Gastroesophageal sphincter (tissue), 4 donors: ENCODE results near the gene HOXC6. TPM values are rescaled to one million over a fixed set of nuclear protein-coding genes. Genes with fewer than 3 reads are reported as not detected.

Experiments
- ATAC-seq: fragments of 150-250 bp; one replicate; pipeline ENCODE4 v1.9.1; 2016; ENCODE audit warnings: mild to moderate bottlenecking, moderate library complexity
- H3K27ac ChIP-seq, 4 donors: fragments of 200-600 bp; sonication (generic) in 3 of 4; 1 replicate in 3 of 4; 2 replicates in 1 of 4; pipeline ENCODE4 v1.5.1; 2016 to 2019
- H3K27me3 ChIP-seq: fragments of 200-600 bp; sonication (generic); one replicate; pipeline ENCODE4 v1.5.1; 2019
- H3K36me3 ChIP-seq, 2 donors: fragments of 200-600 bp; sonication (generic); one replicate each; pipeline ENCODE4 v1.5.1; 2019; ENCODE audit warnings: control low read depth in 1 of 2
- H3K4me1 ChIP-seq, 3 donors: fragments of 200-600 bp; sonication (generic); 1 replicate in 2 of 3; 2 replicates in 1 of 3; pipeline ENCODE4 v1.5.1; 2016 to 2019; ENCODE audit warnings: control low read depth in 2 of 3
- H3K4me3 ChIP-seq, 2 donors: fragments of 200-600 bp; sonication (generic); one replicate each; pipeline ENCODE4 v1.5.1; 2019; ENCODE audit warnings: mild to moderate bottlenecking in 1 of 2, moderate library complexity in 1 of 2
- H3K9me3 ChIP-seq, 3 donors: fragments of 200-600 bp; sonication (generic); one replicate each; pipeline ENCODE4 v1.5.1; 2017 to 2019; ENCODE audit warnings: control low read depth in 2 of 3
- EP300 ChIP-seq: sonication (generic); formaldehyde crosslinking; IDR thresholded peaks from one replicate; pipeline ENCODE4 v1.6.1; 2017; ENCODE audit warnings: antibody characterized with exemption, mild to moderate bottlenecking
- POLR2A ChIP-seq, 2 donors: fragments of 450-650 bp; IDR thresholded peaks; one replicate each; pipeline ENCODE4 v1.6.1; 2017; ENCODE audit warnings: antibody characterized with exemption in 2 of 2, mild to moderate bottlenecking in 2 of 2, moderate library complexity in 1 of 2
- POLR2AphosphoS5 ChIP-seq: sonication (generic); formaldehyde crosslinking; IDR thresholded peaks from one replicate; pipeline ENCODE4 v1.6.1; 2017; ENCODE audit warnings: antibody characterized with exemption
- WGBS, 2 donors: methylation state at CpG; one replicate each; pipeline ENCODE4 v1.1.5; 2018; ENCODE audit warnings: low coverage in 1 of 2; 5-methylcytosine and 5-hydroxymethylcytosine counted together
- total RNA-seq, 4 donors: library from RNA; depleted of rRNA; stranded (reverse); fragments of >200 nt; gene quantifications; one replicate each; pipeline ENCODE4 v1.1.0, GENCODE V29; 2016
- TF ChIP-seq, protein P1 (sequence below), 4 experiments: fragments of 200-600 bp in 2 of 4; fragments of 450-650 bp in 2 of 4; sonication (generic) in 1 of 4; IDR thresholded peaks; one replicate each; pipeline ENCODE4 v1.5.1; 2017 to 2019; ENCODE audit warnings: antibody characterized with exemption in 4 of 4, mild to moderate bottlenecking in 2 of 4, moderate library complexity in 2 of 4

HOXC6 gene
- total RNA-seq, 4 donors from 2014 or later: 0.50 TPM; not detected in 3

DNA sequence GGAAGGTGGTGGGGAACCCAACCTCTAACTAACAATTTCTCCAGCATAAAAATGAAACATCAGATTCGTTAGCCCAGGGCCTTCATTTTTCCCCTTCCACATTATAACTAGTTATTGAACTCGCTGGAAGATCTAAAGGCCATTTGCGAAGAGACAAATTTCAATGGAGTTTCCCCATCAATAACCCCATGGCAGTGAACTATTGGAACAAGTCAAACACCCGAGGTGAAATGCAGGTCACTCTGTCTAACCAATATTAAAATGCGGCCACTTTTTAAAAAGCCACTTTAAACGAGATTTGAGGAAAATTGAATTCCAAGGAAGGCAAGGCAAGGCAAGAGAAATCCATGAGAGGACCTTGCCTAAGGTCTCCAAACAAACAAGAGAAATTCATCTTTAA lies 20.9 kb downstream of the HOXC6 start:
- H3K4me1 ChIP-seq: peaks cover 0 to 23% (median 9%) of the 10 kb centered on the region in 3 donors
- TF ChIP-seq, protein P1, sequence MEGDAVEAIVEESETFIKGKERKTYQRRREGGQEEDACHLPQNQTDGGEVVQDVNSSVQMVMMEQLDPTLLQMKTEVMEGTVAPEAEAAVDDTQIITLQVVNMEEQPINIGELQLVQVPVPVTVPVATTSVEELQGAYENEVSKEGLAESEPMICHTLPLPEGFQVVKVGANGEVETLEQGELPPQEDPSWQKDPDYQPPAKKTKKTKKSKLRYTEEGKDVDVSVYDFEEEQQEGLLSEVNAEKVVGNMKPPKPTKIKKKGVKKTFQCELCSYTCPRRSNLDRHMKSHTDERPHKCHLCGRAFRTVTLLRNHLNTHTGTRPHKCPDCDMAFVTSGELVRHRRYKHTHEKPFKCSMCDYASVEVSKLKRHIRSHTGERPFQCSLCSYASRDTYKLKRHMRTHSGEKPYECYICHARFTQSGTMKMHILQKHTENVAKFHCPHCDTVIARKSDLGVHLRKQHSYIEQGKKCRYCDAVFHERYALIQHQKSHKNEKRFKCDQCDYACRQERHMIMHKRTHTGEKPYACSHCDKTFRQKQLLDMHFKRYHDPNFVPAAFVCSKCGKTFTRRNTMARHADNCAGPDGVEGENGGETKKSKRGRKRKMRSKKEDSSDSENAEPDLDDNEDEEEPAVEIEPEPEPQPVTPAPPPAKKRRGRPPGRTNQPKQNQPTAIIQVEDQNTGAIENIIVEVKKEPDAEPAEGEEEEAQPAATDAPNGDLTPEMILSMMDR (IDR thresholded peaks at IDR 0.05): no peak
- H3K9me3 ChIP-seq: no peaks in the 10 kb centered on the region
- H3K27ac ChIP-seq: no peak overlapping the region
- WGBS, 2 donors: 74 to 76% methylated on average over 6 of the region's 6 CpGs
- ATAC-seq: no peak
- no peak overlapping the region for H3K4me3 ChIP-seq
- no peaks in the 10 kb centered on the region for H3K36me3 ChIP-seq
- H3K27me3 ChIP-seq: peaks cover 41% of the 10 kb centered on the region

DNA sequence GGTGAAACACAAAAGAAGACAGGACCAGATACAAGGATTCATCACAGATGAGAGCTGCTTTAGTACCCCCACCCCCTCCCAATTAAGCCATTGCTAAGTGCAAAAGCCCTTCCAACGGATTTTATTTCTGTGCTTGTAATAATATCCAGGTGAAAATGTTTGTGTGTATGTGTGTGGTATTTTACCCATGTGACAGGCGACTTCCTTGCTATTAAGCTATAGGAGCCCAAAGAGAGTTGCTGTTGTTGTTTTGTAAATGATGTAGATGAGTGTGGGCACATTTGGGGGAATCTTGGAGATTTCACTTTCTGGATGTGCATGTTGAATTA lies 22.2 kb downstream of the HOXC6 start:
- Histone ChIP-seq H3K27ac (peak overlapping the region in 2 of 4 donors; percentile 26 to 27), H3K4me1 (peaks cover 0 to 34% (median 9%) of the 10 kb centered on the region in 3 donors), H3K4me3 (peak overlapping the region in 1 of 2 donors; percentile 10), H3K9me3 (no peaks in the 10 kb centered on the region), H3K36me3 (no peaks in the 10 kb centered on the region), H3K27me3 (peaks cover 38% of the 10 kb centered on the region)
- no peak for TF ChIP-seq POLR2A (IDR thresholded peaks at IDR 0.05)
- no peak for TF ChIP-seq POLR2AphosphoS5
- TF ChIP-seq, protein P1 (IDR thresholded peaks at IDR 0.05): no peak
- TF ChIP-seq EP300: no peak
- WGBS, 2 donors: 67 to 73% methylated on average over 1 to 2 of the region's 2 CpGs
- ATAC-seq: no peak

GRCh38 chr12:54051026-54051842 lies 23.0 kb downstream of the HOXC6 start:
- TF ChIP-seq, protein P1 (IDR thresholded peaks at IDR 0.05): no peak
- no peak for TF ChIP-seq EP300
- TF ChIP-seq POLR2AphosphoS5: no peak
- TF ChIP-seq POLR2A (IDR thresholded peaks at IDR 0.05): no peak
- peak overlapping the region in 2 of 4 donors; percentile 84 to 91 for H3K27ac ChIP-seq
- H3K4me1 ChIP-seq: peaks cover 0 to 42% (median 9%) of the 10 kb centered on the region in 3 donors
- peaks cover 30% of the 10 kb centered on the region for H3K27me3 ChIP-seq
- H3K4me3 ChIP-seq: no peak overlapping the region
- 69 to 70% methylated on average over 2 to 10 of the region's 12 CpGs for WGBS, 2 donors
- no peak for ATAC-seq
- no peaks in the 10 kb centered on the region for H3K36me3 ChIP-seq
- H3K9me3 ChIP-seq: no peaks in the 10 kb centered on the region

DNA sequence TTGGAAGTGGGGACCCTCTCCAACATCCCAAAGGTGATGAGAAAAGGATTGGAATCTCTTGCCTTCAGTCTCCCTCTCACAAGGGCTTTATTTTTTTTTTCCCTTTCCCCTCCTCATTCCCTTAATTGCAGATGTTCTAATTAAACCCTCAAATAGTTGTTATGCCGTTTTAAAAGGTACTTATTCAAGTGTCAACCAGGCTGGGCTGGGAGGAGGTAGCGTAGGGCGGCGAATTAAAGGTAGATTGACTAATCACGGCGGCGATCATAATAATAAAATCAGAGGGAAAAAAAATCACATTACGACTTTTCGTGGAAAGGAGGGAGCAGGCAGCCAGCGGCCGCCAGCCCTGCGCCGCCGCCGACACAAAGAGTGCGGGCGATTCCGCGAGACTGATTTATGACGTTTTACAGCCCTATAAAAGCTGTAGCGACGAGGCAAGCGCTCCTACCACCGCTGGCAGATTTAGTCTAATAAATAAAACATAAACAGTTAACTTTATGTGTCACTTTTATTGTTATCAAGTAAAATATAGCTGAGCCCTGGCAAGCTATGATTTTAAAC lies 23.7 kb downstream of the HOXC6 start:
- H3K4me1 ChIP-seq: peaks cover 0 to 49% (median 9%) of the 10 kb centered on the region in 3 donors
- H3K36me3 ChIP-seq: no peaks in the 10 kb centered on the region
- H3K27ac ChIP-seq: peak overlapping the region in 3 of 4 donors; percentile 69 to 91 (median 84)
- ATAC-seq: no peak
- TF ChIP-seq POLR2A (IDR thresholded peaks at IDR 0.05): no peak
- TF ChIP-seq POLR2AphosphoS5: peak; percentile 41
- WGBS, 2 donors: 14 to 65% methylated on average over 24 of the region's 24 CpGs
- peaks cover 23% of the 10 kb centered on the region for H3K27me3 ChIP-seq
- H3K9me3 ChIP-seq: no peaks in the 10 kb centered on the region
- peak overlapping the region in 1 of 2 donors; percentile 78 for H3K4me3 ChIP-seq

DNA sequence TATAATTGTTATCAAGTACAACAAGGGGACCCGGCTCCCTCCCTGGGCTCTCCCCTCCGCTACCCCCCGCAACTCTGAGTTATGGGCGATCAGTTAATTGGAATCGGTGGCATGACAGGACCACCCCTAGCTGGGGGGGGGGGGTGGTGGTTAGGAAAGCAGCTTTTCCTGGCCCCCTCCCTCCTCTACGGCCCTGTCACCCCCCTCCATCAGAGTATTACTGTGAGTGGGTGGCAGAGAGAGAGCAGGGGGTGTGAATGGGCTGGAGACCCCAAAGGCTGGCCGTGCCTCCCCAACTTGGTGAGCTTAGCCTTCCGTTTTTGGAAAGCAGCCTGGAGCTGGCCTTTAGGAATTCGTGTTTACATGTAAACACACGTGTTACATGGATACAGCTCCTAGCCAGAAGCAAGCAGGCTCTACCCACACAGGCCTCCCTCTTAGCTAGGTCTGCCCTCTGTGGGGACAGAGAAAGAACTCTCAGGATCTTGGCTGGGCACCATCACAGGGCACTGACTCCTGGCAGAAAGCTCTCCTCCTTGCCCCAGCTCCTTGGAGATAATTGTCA lies 24.3 kb downstream of the HOXC6 start:
- peak overlapping the region in 1 of 2 donors; percentile 78 for H3K4me3 ChIP-seq
- ATAC-seq: no peak
- H3K9me3 ChIP-seq: no peaks in the 10 kb centered on the region
- TF ChIP-seq, protein P1 (IDR thresholded peaks at IDR 0.05): no peak
- no peak for TF ChIP-seq EP300
- no peak for TF ChIP-seq POLR2A (IDR thresholded peaks at IDR 0.05)
- peak; percentile 59 for TF ChIP-seq POLR2AphosphoS5
- WGBS, 2 donors: 21 to 40% methylated on average over 2 to 4 of the region's 10 CpGs
- H3K36me3 ChIP-seq: no peaks in the 10 kb centered on the region
- peak overlapping the region; percentile 6 to 91 (median 76) for H3K27ac ChIP-seq
- H3K4me1 ChIP-seq: peaks cover 0 to 54% (median 6%) of the 10 kb centered on the region in 3 donors
- H3K27me3 ChIP-seq: peaks cover 17% of the 10 kb centered on the region
